ENCODE data around the gene THADA.

- no peak for TF ChIP-seq EP300 (IDR thresholded peaks at IDR 0.05)
- TF ChIP-seq POLR2A (IDR thresholded peaks at IDR 0.05), result no peak
- TF ChIP-seq CTCF (IDR thresholded peaks at IDR 0.05), result no peak
These were observed 84.6 kb downstream of the THADA start for GRCh38 chr2:43511199-43511598.
